Activated CD8-positive, alpha-beta T cell treated with anti-CD3 and anti-CD28 coated beads for 36 hours (primary cell): Measurements from ENCODE around the gene IL36B. TPM values are rescaled to one million over a fixed set of nuclear protein-coding genes. Genes with fewer than 3 reads are reported as not detected.
A peak's percentile ranks its signal among the peaks of the same experiment; 100 is the strongest.

Source experiments
- ATAC-seq: fragments of 200-7000 bp; cut with Tn5 transposase; one replicate; pipeline ENCODE4 v1.10.0; 2021; ENCODE audit warnings: mild to moderate bottlenecking, moderate library complexity
- CTCF ChIA-PET: fragments of 350-600 bp; sonication (Branson Sonifier 250); formaldehyde crosslinking; loops from one replicate; lab custom pipeline; 2021; ENCODE audit warnings: antibody characterized with exemption; lab: Charles Lee
- POLR2A ChIA-PET: fragments of 350-600 bp; sonication (Branson Sonifier 250); formaldehyde crosslinking; loops from one replicate; lab custom pipeline; 2021; ENCODE audit warnings: antibody characterized with exemption; lab: Charles Lee
- DNase-seq: peaks from one replicate; pipeline ENCODE4 v3.0.0-alpha.2; 2020
- H3K27ac Mint-ChIP-seq: one replicate; pipeline ENCODE4 v1.8.0; 2021; ENCODE audit warnings: mild to moderate bottlenecking, mixed read lengths
- H3K27me3 Mint-ChIP-seq: one replicate; pipeline ENCODE4 v1.8.0; 2021; ENCODE audit warnings: mixed read lengths
- H3K36me3 Mint-ChIP-seq: one replicate; pipeline ENCODE4 v1.8.0; 2021; ENCODE audit warnings: low read depth, mixed read lengths
- H3K4me1 Mint-ChIP-seq: one replicate; pipeline ENCODE4 v1.8.0; 2021; ENCODE audit warnings: low read depth, mixed read lengths
- H3K4me3 Mint-ChIP-seq: one replicate; pipeline ENCODE4 v1.8.0; 2021; ENCODE audit warnings: mild to moderate bottlenecking, moderate library complexity, mixed read lengths
- H3K9me3 Mint-ChIP-seq: one replicate; pipeline ENCODE4 v1.8.0; 2021; ENCODE audit warnings: mixed read lengths
- intact Hi-C: fragments of 100-400 bp; cut with micrococcal nuclease; formaldehyde crosslinking; loops from one replicate; pipeline ENCODE4 v1.10.0; 2022
- total RNA-seq, 2 experiments: library from RNA; stranded (reverse); gene quantifications; one replicate each; pipeline ENCODE4 v1.2.3, GENCODE V29; 2021
- TF ChIP-seq, protein P1 (sequence below): fragments of 200-600 bp; IDR thresholded peaks from one replicate; pipeline ENCODE4 v1.8.0; 2022; ENCODE audit warnings: antibody characterized with exemption, mild to moderate bottlenecking

IL36B gene
- total RNA-seq, 2 experiments from 2014 or later, result not detected

GRCh38 chr2:113076954-113077669, 24.4 kb upstream of the IL36B start:
- Mint-ChIP-seq H3K27me3 (no peaks in the 10 kb centered on the region), H3K4me1 (peaks cover 10% of the 10 kb centered on the region), H3K36me3 (no peaks in the 10 kb centered on the region), H3K9me3 (no peaks in the 10 kb centered on the region), H3K27ac (no peak overlapping the region), H3K4me3 (no peak overlapping the region)
- ChIA-PET POLR2A (no interaction called here), CTCF (interaction anchor here (0.6 to 12.3 kb wide), 7 partner anchors 9 to 313 kb away, joined by 3 to 190 read pairs (median 3); no protein-coding TSS in a partner anchor)
- ATAC-seq, result no peak
- no peak for DNase-seq
- TF ChIP-seq, protein P1, sequence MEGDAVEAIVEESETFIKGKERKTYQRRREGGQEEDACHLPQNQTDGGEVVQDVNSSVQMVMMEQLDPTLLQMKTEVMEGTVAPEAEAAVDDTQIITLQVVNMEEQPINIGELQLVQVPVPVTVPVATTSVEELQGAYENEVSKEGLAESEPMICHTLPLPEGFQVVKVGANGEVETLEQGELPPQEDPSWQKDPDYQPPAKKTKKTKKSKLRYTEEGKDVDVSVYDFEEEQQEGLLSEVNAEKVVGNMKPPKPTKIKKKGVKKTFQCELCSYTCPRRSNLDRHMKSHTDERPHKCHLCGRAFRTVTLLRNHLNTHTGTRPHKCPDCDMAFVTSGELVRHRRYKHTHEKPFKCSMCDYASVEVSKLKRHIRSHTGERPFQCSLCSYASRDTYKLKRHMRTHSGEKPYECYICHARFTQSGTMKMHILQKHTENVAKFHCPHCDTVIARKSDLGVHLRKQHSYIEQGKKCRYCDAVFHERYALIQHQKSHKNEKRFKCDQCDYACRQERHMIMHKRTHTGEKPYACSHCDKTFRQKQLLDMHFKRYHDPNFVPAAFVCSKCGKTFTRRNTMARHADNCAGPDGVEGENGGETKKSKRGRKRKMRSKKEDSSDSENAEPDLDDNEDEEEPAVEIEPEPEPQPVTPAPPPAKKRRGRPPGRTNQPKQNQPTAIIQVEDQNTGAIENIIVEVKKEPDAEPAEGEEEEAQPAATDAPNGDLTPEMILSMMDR, result no peak
- intact Hi-C loops, result no loop called here

GRCh38 chr2:113075600-113075999, 22.9 kb upstream of the IL36B start:
- TF ChIP-seq, protein P1, result no peak
- Mint-ChIP-seq H3K4me3 (no peak overlapping the region), H3K27ac (no peak overlapping the region), H3K27me3 (no peaks in the 10 kb centered on the region), H3K9me3 (no peaks in the 10 kb centered on the region), H3K4me1 (peaks cover 10% of the 10 kb centered on the region), H3K36me3 (no peaks in the 10 kb centered on the region)
- CTCF ChIA-PET, result interaction anchor here (0.8 to 12.3 kb wide), 6 partner anchors 9 to 59 kb away, joined by 3 to 190 read pairs (median 4); no protein-coding TSS in a partner anchor
- no peak for DNase-seq
- intact Hi-C loops, result no loop called here
- ATAC-seq, result no peak
- POLR2A ChIA-PET, result interaction anchor here (1.3 kb wide), 2 partner anchors 108 to 128 kb away, joined by 3 read pairs; no protein-coding TSS in a partner anchor

DNA sequence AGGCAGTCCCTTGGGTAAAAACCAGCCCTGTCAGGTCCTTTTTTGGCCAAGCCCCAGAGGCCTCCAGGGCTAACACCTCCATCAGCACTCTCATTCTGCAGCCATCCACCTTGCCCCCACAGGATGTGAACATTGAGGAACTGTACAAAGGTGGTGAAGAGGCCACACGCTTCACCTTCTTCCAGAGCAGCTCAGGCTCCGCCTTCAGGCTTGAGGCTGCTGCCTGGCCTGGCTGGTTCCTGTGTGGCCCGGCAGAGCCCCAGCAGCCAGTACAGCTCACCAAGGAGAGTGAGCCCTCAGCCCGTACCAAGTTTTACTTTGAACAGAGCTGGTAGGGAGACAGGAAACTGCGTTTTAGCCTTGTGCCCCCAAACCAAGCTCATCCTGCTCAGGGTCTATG, 22.4 kb upstream of the IL36B start:
- DNase-seq (peak; percentile 31), ATAC-seq (peak; percentile 71)
- H3K36me3 Mint-ChIP-seq, result no peaks in the 10 kb centered on the region
- ChIA-PET CTCF (interaction anchor here (0.9 to 12.3 kb wide), 4 partner anchors 10 to 60 kb away, joined by 3 to 190 read pairs (median 4); no protein-coding TSS in a partner anchor), POLR2A (interaction anchor here (0.8 to 1.3 kb wide), 3 partner anchors 66 to 128 kb away, joined by 3 read pairs; no protein-coding TSS in a partner anchor)
- H3K9me3 Mint-ChIP-seq, result no peaks in the 10 kb centered on the region
- H3K27ac Mint-ChIP-seq, result no peak overlapping the region
- no peaks in the 10 kb centered on the region for H3K27me3 Mint-ChIP-seq
- no peak overlapping the region for H3K4me3 Mint-ChIP-seq
- TF ChIP-seq, protein P1, result no peak
- H3K4me1 Mint-ChIP-seq, result peaks cover 10% of the 10 kb centered on the region
- intact Hi-C loops, result no loop called here

DNA sequence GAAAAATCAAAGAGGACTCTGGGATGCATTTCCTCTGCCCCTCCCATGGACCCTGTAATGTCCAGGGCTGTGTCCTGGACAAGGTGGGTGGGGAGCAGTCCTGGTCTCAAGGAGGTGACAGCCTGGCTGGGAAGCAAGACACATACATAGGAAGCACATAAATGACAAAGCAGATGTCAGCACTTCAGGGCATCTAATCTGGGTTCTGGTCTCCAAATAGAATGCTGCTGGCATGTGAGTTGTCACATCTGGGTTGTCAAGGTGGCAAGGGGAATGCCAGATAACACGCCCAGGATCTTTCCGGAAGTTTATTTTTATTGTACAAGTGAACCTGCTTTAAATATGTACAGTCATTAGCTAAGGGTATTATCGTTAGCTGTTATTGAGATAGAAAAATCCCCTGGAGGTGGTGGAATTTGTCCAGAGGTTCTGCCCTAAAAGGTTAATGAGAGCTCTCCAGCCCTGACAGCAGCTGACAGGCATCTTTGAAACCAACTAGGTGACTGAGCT, 20.7 kb upstream of the IL36B start:
- H3K27ac Mint-ChIP-seq, result no peak overlapping the region
- H3K4me3 Mint-ChIP-seq, result no peak overlapping the region
- no peaks in the 10 kb centered on the region for H3K36me3 Mint-ChIP-seq
- CTCF ChIA-PET, result interaction anchor here (1.3 to 2.0 kb wide), 2 partner anchors 10 to 126 kb away, joined by 3 to 5 read pairs; no protein-coding TSS in a partner anchor
- ATAC-seq (no peak), DNase-seq (no peak)
- peaks cover 10% of the 10 kb centered on the region for H3K4me1 Mint-ChIP-seq
- intact Hi-C loops, result no loop called here
- TF ChIP-seq, protein P1, result no peak
- POLR2A ChIA-PET, result interaction anchor here (1.0 kb wide), 1 partner anchor 104 kb away, joined by 3 read pairs; no protein-coding TSS in a partner anchor
- no peaks in the 10 kb centered on the region for H3K9me3 Mint-ChIP-seq
- no peaks in the 10 kb centered on the region for H3K27me3 Mint-ChIP-seq
